Measurements from ENCODE around the gene PPP1R12B.

PPP1R12B gene

GRCh38 chr1:202562444-202563060 is 214.1 kb downstream of the PPP1R12B start:
- H3K36me3 ChIP-seq (replicated peaks in 1 of 2; ENCODE audit: control insufficient read depth in 2 of 2, insufficient read depth in 2 of 2, low read length in 2 of 2): no peaks in the 10 kb centered on the region
- no peak overlapping the region for H2BK120ac ChIP-seq (ENCODE audit: low read depth, low read length)
- H3K4ac ChIP-seq (ENCODE audit: low read length): no peak overlapping the region
- no peak overlapping the region for H3K14ac ChIP-seq (ENCODE audit: low read length)
- H3K79me1 ChIP-seq (ENCODE audit: low read depth, low read length): no peaks in the 10 kb centered on the region
- peaks cover 3 to 8% of the 10 kb centered on the region in 2 donors for H3K4me1 ChIP-seq (ENCODE audit: control insufficient read depth in 2 of 2, insufficient read depth in 1 of 2, low read depth in 1 of 2, low read length in 2 of 2)
- no peak overlapping the region for H3K4me3 ChIP-seq (ENCODE audit: low read length in 2 of 2)
- no peak overlapping the region for H3K27ac ChIP-seq (replicated peaks; ENCODE audit: low read length)
- no peak overlapping the region for H2AFZ ChIP-seq (ENCODE audit: low read length)
- H2AK5ac ChIP-seq (ENCODE audit: low read depth, low read length): no peak overlapping the region
- no peak overlapping the region for H3K4me2 ChIP-seq (ENCODE audit: insufficient read depth, low read length, poor library complexity, severe bottlenecking)
- no peaks in the 10 kb centered on the region for H3K9me3 ChIP-seq (replicated peaks in 1 of 2; ENCODE audit: control insufficient read depth in 2 of 2, insufficient read depth in 1 of 2, low read depth in 1 of 2, low read length in 2 of 2)
- H2BK15ac ChIP-seq (ENCODE audit: low read length): no peak overlapping the region
- no CpG with 5 or more reads among the region's 13 CpGs for WGBS, 2 donors (ENCODE audit: extremely low coverage in 2 of 2, insufficient read length in 2 of 2, insufficient replicate concordance in 1 of 2)
- no peak overlapping the region for H2BK12ac ChIP-seq (ENCODE audit: low read length)
- no peak overlapping the region for H3K9ac ChIP-seq (ENCODE audit: low read depth, low read length, poor library complexity)
- no peak overlapping the region for H3K18ac ChIP-seq (ENCODE audit: low read length)
- no peaks in the 10 kb centered on the region for H3K27me3 ChIP-seq (ENCODE audit: control insufficient read depth in 3 of 3, insufficient read depth in 3 of 3, low read depth in 1 of 3, low read length in 3 of 3)
- no peak overlapping the region for H4K91ac ChIP-seq (ENCODE audit: low read depth, low read length, poor library complexity)
- no peak for DNase-seq (ENCODE audit: low spot score)
- H3K23ac ChIP-seq (ENCODE audit: low read depth, low read length, poor library complexity): no peak overlapping the region
- H4K8ac ChIP-seq (ENCODE audit: low read depth, low read length): no peak overlapping the region
- H2BK5ac ChIP-seq (ENCODE audit: low read length): no peak overlapping the region

GRCh38 chr1:202563818-202564217 is 215.3 kb downstream of the PPP1R12B start:
- no peaks in the 10 kb centered on the region for H3K9me3 ChIP-seq (replicated peaks in 1 of 2; ENCODE audit: control insufficient read depth in 2 of 2, insufficient read depth in 1 of 2, low read depth in 1 of 2, low read length in 2 of 2)
- no peak overlapping the region for H3K18ac ChIP-seq (ENCODE audit: low read length)
- H3K23ac ChIP-seq (ENCODE audit: low read depth, low read length, poor library complexity): no peak overlapping the region
- no CpG with 5 or more reads among the region's 1 CpG for WGBS, 2 donors (ENCODE audit: extremely low coverage in 2 of 2, insufficient read length in 2 of 2, insufficient replicate concordance in 1 of 2)
- no peak overlapping the region for H4K91ac ChIP-seq (ENCODE audit: low read depth, low read length, poor library complexity)
- peaks cover 5 to 16% of the 10 kb centered on the region in 2 donors for H3K4me1 ChIP-seq (ENCODE audit: control insufficient read depth in 2 of 2, insufficient read depth in 1 of 2, low read depth in 1 of 2, low read length in 2 of 2)
- no peak for DNase-seq (ENCODE audit: low spot score)
- H3K79me1 ChIP-seq (ENCODE audit: low read depth, low read length): no peaks in the 10 kb centered on the region
- H3K14ac ChIP-seq (ENCODE audit: low read length): no peak overlapping the region
- H3K27me3 ChIP-seq (ENCODE audit: control insufficient read depth in 3 of 3, insufficient read depth in 3 of 3, low read depth in 1 of 3, low read length in 3 of 3): no peaks in the 10 kb centered on the region
- no peak overlapping the region for H4K8ac ChIP-seq (ENCODE audit: low read depth, low read length)
- H3K9ac ChIP-seq (ENCODE audit: low read depth, low read length, poor library complexity): no peak overlapping the region
- no peak overlapping the region for H2AFZ ChIP-seq (ENCODE audit: low read length)
- no peak overlapping the region for H2BK120ac ChIP-seq (ENCODE audit: low read depth, low read length)
- no peaks in the 10 kb centered on the region for H3K36me3 ChIP-seq (replicated peaks in 1 of 2; ENCODE audit: control insufficient read depth in 2 of 2, insufficient read depth in 2 of 2, low read length in 2 of 2)
- H3K4me2 ChIP-seq (ENCODE audit: insufficient read depth, low read length, poor library complexity, severe bottlenecking): no peak overlapping the region
- H3K27ac ChIP-seq (replicated peaks; ENCODE audit: low read length): no peak overlapping the region
- no peak overlapping the region for H2BK5ac ChIP-seq (ENCODE audit: low read length)
- no peak overlapping the region for H3K4ac ChIP-seq (ENCODE audit: low read length)
- no peak overlapping the region for H3K4me3 ChIP-seq (ENCODE audit: low read length in 2 of 2)
- H2BK15ac ChIP-seq (ENCODE audit: low read length): no peak overlapping the region
- H2AK5ac ChIP-seq (ENCODE audit: low read depth, low read length): no peak overlapping the region
- no peak overlapping the region for H2BK12ac ChIP-seq (ENCODE audit: low read length)

DNA sequence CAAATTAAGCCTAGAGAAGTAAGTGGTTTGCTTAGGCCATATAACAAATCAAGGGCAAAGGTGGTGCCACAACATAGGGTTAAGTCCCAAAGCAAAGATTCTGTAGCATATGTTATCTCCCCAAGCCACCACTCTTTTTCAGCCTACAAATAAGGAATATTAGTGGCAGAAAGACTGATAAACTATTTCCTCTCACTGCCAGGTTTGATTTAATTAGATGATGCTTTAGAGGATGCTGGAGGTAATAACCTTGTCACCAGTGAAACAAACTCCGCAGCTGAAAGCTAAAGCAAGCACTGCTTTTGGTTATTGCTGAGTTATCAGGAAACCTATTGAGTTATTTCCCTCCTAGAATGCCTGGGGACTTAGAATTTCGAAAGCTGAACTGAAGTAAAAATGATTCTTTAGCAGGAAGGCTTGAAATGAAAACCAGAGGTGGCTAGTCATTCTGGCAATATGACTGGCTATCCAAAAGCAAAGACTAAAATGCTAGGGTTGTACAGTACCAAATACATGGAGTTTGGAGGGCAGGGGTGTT is 216.5 kb downstream of the PPP1R12B start:
- Histone ChIP-seq H3K4ac (ENCODE audit: low read length) (no peak overlapping the region), H3K79me1 (ENCODE audit: low read depth, low read length) (no peaks in the 10 kb centered on the region), H3K27ac (replicated peaks; ENCODE audit: low read length) (no peak overlapping the region), H3K36me3 (replicated peaks in 1 of 2; ENCODE audit: control insufficient read depth in 2 of 2, insufficient read depth in 2 of 2, low read length in 2 of 2) (no peaks in the 10 kb centered on the region), H4K91ac (ENCODE audit: low read depth, low read length, poor library complexity) (no peak overlapping the region), H3K18ac (ENCODE audit: low read length) (no peak overlapping the region), H3K9me3 (replicated peaks in 1 of 2; ENCODE audit: control insufficient read depth in 2 of 2, insufficient read depth in 1 of 2, low read depth in 1 of 2, low read length in 2 of 2) (no peaks in the 10 kb centered on the region), H2BK15ac (ENCODE audit: low read length) (no peak overlapping the region), H3K14ac (ENCODE audit: low read length) (no peak overlapping the region), H2AK5ac (ENCODE audit: low read depth, low read length) (no peak overlapping the region), H3K9ac (ENCODE audit: low read depth, low read length, poor library complexity) (no peak overlapping the region), H2BK5ac (ENCODE audit: low read length) (no peak overlapping the region), H3K4me2 (ENCODE audit: insufficient read depth, low read length, poor library complexity, severe bottlenecking) (no peak overlapping the region), H3K4me3 (ENCODE audit: low read length in 2 of 2) (no peak overlapping the region), H3K27me3 (ENCODE audit: control insufficient read depth in 3 of 3, insufficient read depth in 3 of 3, low read depth in 1 of 3, low read length in 3 of 3) (no peaks in the 10 kb centered on the region), H2BK120ac (ENCODE audit: low read depth, low read length) (no peak overlapping the region), H3K4me1 (ENCODE audit: control insufficient read depth in 2 of 2, insufficient read depth in 1 of 2, low read depth in 1 of 2, low read length in 2 of 2) (peaks cover 5 to 16% of the 10 kb centered on the region in 2 donors), H3K23ac (ENCODE audit: low read depth, low read length, poor library complexity) (no peak overlapping the region), H2AFZ (ENCODE audit: low read length) (no peak overlapping the region), H2BK12ac (ENCODE audit: low read length) (no peak overlapping the region), H4K8ac (ENCODE audit: low read depth, low read length) (no peak overlapping the region)
- DNase-seq (ENCODE audit: low spot score): no peak
- WGBS, 2 donors (ENCODE audit: extremely low coverage in 2 of 2, insufficient read length in 2 of 2, insufficient replicate concordance in 1 of 2): no CpG with 5 or more reads among the region's 2 CpGs

DNA sequence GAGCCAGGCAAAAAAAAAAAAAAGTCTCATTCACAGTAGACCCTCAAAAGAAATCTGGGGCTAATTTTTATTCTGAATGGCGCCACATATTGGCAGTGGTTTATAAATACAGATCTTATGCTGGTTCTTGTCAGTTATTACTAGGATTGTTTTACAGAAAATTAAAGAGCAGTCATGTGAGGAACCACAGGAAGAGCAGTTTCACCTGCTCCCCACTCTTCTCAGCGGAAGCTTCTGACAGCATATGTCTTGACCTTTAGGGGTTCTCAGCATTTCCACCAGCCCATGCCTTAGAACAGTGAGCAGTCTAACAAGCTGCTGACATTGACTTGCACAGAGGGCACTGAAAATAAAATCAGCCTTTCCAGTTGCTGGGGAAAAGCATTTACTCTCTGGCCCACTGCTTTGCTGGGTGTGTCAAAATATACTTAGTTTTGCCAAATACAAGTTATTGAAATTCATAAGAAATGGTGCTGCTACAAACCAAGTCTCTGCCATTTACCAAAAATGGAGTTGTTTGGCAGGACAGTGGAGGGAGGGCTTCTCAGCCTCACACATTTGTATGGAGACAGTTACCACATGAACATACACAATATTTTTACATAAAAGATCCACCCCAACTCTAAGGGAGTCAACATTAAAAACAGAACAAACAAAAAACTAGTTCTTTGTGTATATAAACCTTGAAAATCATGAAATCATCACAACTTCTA is 217.5 kb downstream of the PPP1R12B start:
- Histone ChIP-seq H4K8ac (ENCODE audit: low read depth, low read length) (no peak overlapping the region), H2AK5ac (ENCODE audit: low read depth, low read length) (no peak overlapping the region), H2BK12ac (ENCODE audit: low read length) (no peak overlapping the region), H2BK5ac (ENCODE audit: low read length) (no peak overlapping the region), H3K23ac (ENCODE audit: low read depth, low read length, poor library complexity) (no peak overlapping the region), H3K4me3 (ENCODE audit: low read length in 2 of 2) (no peak overlapping the region), H2BK15ac (ENCODE audit: low read length) (no peak overlapping the region), H3K79me1 (ENCODE audit: low read depth, low read length) (no peaks in the 10 kb centered on the region), H3K4me1 (ENCODE audit: control insufficient read depth in 2 of 2, insufficient read depth in 1 of 2, low read depth in 1 of 2, low read length in 2 of 2) (peaks cover 5 to 16% of the 10 kb centered on the region in 2 donors), H2AFZ (ENCODE audit: low read length) (no peak overlapping the region), H3K36me3 (replicated peaks in 1 of 2; ENCODE audit: control insufficient read depth in 2 of 2, insufficient read depth in 2 of 2, low read length in 2 of 2) (no peaks in the 10 kb centered on the region), H3K14ac (ENCODE audit: low read length) (no peak overlapping the region), H3K9ac (ENCODE audit: low read depth, low read length, poor library complexity) (no peak overlapping the region), H3K4me2 (ENCODE audit: insufficient read depth, low read length, poor library complexity, severe bottlenecking) (no peak overlapping the region), H3K4ac (ENCODE audit: low read length) (no peak overlapping the region), H3K18ac (ENCODE audit: low read length) (no peak overlapping the region), H2BK120ac (ENCODE audit: low read depth, low read length) (no peak overlapping the region), H3K27ac (replicated peaks; ENCODE audit: low read length) (no peak overlapping the region), H4K91ac (ENCODE audit: low read depth, low read length, poor library complexity) (no peak overlapping the region), H3K9me3 (replicated peaks in 1 of 2; ENCODE audit: control insufficient read depth in 2 of 2, insufficient read depth in 1 of 2, low read depth in 1 of 2, low read length in 2 of 2) (no peaks in the 10 kb centered on the region), H3K27me3 (ENCODE audit: control insufficient read depth in 3 of 3, insufficient read depth in 3 of 3, low read depth in 1 of 3, low read length in 3 of 3) (no peaks in the 10 kb centered on the region)
- no CpG with 5 or more reads among the region's 2 CpGs for WGBS, 2 donors (ENCODE audit: extremely low coverage in 2 of 2, insufficient read length in 2 of 2, insufficient replicate concordance in 1 of 2)
- DNase-seq (ENCODE audit: low spot score): no peak

All from neuronal stem cell (in vitro differentiated cells).